GM21447 (cell line): Measurements from ENCODE around the gene LMTK2.
A peak's percentile ranks its signal among the peaks of the same experiment; 100 is the strongest.

ENCODE experiments used
- ATAC-seq: cut with Tn5 transposase; IDR thresholded peaks from one replicate; pipeline ENCODE4 v1.9.1; 2021; ENCODE audit not compliant: unreplicated experiment

LMTK2 gene

GRCh38 chr7:98200364-98200763 lies 93.7 kb downstream of the LMTK2 start:
- ATAC-seq: peak; percentile 41

DNA sequence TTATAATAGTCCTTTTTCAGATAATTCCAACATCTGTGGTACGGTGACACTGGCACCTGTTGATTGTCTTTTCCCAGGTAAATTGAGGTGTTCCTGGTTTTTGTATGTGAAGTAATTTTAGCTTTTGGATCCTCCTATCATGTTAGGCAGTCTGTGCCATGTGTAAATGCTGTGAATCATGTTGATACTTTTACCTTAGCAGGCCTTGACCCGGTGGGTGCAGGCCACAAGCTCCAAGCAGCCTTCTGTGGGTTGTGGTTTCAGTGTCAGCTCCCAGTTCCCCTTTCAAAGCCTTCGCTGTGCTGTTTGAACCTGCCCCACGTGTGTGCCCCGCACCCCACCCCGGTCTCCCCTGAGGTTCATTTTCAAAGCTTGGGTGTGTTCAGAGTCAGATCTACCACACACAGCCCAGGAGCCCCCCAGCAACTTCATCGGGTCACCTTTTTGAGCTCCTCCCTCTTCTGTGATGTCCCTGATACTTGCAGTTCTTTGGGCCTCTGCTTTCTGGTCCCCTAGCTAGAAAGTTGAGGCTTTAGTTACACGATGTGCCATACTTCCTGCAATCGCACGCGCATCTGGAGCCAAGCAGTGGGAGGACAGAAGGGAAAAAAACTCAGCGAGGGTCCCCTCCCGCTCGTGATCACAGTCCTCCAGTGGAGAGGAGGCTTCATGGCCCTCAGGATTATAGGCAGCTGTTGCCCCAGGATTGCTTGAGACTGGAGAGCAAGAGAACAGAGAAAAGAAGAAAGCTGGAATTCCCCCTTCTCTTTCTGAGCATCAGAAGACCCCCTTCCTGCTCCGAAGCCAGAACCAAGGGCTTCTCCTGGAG lies 95.9 kb downstream of the LMTK2 start:
- ATAC-seq: peak; percentile 88

GRCh38 chr7:98203261-98203963 lies 96.8 kb downstream of the LMTK2 start:
- ATAC-seq: peak; percentile 30

- ATAC-seq: no peak
Measured at GRCh38 chr7:98203964-98204605, 97.4 kb downstream of the LMTK2 start.

GRCh38 chr7:98204670-98205069 lies 98.0 kb downstream of the LMTK2 start:
- ATAC-seq: no peak

DNA sequence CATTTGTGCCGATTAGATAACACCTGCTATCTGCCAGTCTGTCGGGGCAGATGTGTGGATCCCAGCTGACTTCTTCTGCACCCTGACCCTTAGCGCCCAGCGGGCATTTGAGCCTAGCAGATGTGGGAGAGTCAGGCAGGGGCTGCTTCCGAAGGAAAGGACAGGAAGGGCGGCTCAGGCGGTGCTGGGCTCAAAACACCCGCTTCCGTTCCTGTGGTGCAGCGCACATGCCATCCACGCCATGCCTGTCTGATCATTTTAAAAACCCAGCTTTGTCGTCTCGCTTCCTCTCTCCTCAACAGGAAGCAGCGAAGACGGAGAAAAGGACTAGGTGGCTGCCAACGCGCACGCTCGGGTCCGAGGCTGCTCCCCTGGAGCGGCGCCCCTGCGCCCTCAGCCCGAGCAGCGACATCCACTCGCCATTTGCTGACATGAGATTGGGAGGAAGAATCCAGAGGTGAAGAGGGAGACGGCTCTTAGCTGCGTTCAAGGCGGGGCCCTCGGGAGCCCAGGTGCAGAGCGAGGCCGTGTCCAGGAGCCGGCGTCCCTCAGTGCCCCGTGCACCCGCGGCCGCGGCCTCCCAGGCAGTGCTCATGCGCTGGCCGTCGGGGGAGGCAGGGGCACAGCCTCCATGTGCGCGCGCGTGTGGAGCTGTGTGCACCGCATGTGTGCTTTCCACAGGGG lies 98.6 kb downstream of the LMTK2 start:
- ATAC-seq: no peak

DNA sequence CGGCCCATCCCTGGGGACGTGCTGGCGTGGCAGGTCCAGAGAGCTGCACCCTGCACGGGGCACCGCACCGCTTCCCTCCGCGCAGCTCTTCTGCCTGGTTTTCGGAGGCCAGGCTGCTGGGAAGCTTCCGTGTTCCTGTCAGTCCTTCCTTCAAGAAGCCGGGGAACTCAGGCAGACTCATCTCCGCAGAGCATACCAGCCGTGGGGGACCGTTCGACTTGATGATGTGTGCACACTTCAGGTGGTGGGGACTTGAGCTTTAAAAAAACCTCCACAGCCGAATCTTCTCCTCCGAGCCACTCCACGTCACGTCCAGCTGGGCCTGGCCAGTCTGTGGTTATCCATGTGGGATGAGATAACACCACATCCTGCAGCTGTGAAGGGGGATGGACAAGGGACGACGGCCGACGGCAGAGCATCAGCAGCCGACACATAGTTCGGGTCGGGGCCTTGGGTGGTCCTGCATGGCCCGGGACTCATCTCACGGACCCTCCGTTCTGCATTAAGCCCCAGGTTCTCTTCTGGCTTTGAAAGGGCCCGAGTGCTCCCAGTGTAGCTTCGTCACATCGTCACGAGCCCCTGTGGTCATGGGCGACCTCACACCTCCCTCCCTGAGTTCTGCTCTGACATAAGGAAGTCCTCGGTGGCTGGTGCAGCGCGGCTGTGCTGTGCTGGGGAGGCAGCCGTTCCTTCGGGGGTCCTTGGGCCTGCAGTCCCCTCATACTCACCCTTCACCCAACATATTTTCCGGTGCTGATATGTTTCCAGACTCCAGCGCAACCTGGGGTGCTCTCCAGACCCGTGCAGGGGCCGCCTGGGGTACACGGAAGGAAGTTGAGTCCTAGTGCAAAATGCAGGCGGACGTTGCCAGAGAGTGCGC lies 100.0 kb downstream of the LMTK2 start:
- no peak for ATAC-seq

- ATAC-seq: no peak
Measured at GRCh38 chr7:98209166-98209920, 102.7 kb downstream of the LMTK2 start.

DNA sequence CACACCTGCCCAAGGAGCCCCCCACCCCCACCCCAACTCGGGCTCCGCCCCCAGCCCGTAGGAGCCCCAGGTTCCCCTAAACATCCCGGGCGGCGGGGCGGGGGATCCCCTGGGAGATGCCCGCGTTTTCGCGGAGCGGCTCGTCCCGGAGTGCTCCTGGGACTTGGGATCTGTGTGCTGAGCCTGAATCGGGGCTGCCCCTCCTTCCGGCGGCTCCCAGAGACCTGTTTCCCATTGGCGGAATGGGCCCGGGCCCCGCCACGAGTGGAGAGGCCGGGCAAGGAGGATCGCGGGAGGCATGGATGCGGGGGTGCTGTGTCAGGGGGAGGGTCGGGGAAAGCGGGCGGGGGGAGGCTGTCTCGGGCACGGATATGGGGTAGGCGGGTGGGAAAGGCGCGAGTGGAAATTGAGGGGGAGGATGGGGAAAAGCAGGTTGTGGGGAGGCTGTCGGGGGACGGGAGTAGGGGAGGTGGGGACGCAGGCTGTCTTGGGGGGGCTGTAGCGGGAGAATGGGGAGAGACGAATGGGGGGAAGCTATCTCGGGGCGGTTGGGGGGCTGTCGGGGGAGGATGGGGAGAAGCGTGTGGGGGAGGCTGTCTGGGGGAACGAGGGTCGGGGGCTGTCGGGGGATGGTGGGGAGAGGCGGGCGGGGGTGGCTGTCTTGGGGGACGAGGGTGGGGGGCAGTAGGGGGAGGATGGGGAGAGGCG lies 104.0 kb downstream of the LMTK2 start:
- no peak for ATAC-seq

- ATAC-seq: no peak
Measured at GRCh38 chr7:98211221-98211675, 104.6 kb downstream of the LMTK2 start, which contains the start of gene BHLHA15. Gene BHLHA15 (plus strand): TSS chr7:98211439. CDS start chr7:98212310, 871 bp downstream.

GRCh38 chr7:98211676-98212531 lies 105.2 kb downstream of the LMTK2 start:
- no peak for ATAC-seq

GRCh38 chr7:98212532-98213041 lies 105.9 kb downstream of the LMTK2 start:
- no peak for ATAC-seq

GRCh38 chr7:98213296-98213887 lies 106.7 kb downstream of the LMTK2 start:
- no peak for ATAC-seq

DNA sequence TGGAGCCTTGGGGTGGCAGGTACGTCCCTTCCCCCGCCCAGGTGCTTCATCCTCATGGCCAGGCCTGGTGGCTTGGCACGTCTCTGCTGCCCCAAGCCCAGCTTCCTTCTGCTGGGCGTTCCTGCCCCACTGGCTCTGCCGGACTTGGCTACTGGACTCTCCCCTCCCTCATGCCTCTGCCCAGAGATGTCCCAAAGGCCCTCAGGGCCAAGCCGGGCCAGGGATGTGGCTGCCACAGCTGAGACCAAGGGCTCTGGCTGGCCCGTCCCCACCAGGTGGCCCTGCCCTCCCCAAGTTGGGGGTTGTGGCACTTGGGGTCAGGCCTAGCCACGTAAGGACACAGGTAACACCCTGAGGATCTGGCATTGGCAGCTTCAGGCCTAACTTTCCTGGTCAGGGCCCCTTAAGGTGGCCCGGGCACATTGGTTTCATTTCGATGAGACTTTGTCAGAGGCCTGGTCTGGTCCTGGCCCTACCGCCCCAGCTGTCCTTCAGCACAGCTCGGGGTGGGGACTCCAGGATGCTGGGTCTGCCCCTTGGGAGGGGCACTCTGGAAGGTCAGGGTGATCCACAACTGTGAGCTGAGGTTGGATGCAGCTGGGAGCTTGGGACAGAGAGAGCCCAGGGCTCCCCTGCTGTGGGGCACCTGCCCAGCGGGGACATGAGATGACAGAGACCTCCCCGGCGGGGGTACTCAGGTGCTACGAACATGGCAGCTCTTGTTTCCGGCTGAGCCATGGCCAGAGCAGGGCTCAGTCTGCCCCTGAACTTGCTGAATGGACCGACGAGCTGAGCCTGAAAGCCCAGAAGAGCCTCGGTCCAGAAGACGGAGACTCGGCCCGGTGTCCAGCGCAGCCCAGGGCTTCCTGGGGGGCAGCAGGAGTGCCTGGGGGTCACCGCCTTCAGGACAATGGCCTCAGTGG lies 107.5 kb downstream of the LMTK2 start:
- no peak for ATAC-seq

DNA sequence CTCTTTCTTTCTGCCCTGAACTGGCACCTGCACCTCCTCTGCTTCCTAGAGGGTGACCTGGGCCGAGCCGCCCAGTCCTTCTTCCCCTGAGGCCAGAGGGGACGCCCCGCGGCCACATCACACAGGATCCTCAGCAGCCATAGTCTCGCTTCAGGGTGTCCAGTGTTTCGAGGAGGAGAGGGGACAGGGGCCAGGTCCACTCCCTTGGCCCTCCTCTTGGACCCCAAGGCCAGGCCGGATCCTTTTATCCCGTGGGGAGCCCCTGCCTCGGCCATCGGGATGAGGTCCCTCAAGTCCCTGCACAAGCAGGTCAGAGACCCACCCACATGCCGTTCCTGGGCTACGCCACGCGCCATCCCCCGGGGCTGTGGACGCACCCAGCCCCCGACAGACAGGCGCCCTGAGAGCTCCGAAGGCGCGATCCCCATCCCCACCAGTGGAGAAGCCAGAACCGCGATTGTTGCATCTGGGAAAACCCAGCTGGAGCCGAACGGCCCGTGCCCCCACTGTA lies 108.2 kb downstream of the LMTK2 start:
- ATAC-seq: no peak
